ENCODE measurements around the gene DEFB128. TPM values are rescaled to one million over a fixed set of nuclear protein-coding genes. Genes with fewer than 3 reads are reported as not detected.
"Not testable (repeated sequence)": the region's sequence is repeated elsewhere in the genome, so short reads cannot be mapped to it uniquely, and the experiment has no call there.

The DEFB128 gene
- total and polyA plus RNA-seq, 9 donors, result not detected

DNA sequence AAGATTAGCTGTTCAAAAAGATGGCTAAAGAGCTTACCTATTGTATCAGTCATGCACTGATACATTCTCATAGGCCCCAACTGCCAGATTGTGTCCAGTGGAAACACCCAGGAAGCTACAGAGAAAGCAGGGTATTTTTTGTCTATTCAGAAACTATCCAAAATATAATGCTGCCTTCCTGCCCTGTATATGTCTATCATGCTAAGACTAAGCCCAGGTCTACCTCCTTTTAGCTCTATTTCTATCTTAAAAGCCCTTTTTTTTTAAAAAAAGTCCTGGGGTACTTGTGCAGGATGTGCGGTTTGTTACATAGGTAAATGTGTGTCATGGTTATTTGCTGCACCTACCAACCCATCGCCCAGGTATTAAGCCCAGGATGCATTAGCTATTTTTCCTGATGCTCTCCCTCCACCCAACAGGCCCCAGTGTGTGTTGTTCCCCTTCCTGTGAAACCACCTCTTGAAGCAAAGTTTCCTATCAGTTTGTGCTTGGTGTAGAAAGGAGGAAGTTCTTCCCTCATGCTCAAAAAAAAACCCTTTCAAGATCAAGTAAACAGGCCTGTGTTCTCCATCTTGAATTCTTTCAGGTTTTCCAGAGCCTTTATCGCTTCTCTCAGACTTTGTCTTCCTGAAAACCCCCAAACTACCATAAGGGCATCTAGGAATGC lies 38.1 kb upstream of the DEFB128 start:
- WGBS, 3 donors, result 73 to 86% (median 77%) methylated on average over 3 of the region's 3 CpGs

DNA sequence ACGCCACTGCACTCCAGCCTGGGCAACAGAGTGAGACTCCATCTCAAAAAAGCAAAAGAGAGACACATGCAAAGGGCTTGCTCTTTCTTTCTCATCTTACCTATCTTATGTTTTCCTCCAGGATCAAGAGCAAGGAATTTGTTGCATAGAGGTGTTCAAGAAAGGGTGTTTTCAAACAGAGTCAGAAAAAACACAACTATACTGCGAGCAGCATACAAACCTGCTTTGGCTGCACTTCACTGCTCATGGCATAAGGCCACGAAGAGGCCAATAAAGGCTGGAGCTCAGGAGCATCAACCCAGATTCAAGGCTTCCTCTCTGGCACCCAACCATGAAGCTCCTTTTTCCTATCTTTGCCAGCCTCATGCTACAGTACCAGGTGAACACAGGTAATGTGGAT lies 37.4 kb upstream of the DEFB128 start, which contains the start of gene DEFB129:
Gene DEFB129, plus strand, starts transcription at position 301 of the 400 bp plus-strand sequence. Its CDS starts 31 bp downstream, at position 332.
- no peaks in the 10 kb centered on the region for H3K4me1 ChIP-seq (ENCODE audit: insufficient read depth)
- H3K36me3 ChIP-seq, result no peaks in the 10 kb centered on the region
- no peak for TF ChIP-seq POLR2A (IDR thresholded peaks at IDR 0.05)
- no peak for TF ChIP-seq EP300 (IDR thresholded peaks at IDR 0.05)
- TF ChIP-seq, protein P1, sequence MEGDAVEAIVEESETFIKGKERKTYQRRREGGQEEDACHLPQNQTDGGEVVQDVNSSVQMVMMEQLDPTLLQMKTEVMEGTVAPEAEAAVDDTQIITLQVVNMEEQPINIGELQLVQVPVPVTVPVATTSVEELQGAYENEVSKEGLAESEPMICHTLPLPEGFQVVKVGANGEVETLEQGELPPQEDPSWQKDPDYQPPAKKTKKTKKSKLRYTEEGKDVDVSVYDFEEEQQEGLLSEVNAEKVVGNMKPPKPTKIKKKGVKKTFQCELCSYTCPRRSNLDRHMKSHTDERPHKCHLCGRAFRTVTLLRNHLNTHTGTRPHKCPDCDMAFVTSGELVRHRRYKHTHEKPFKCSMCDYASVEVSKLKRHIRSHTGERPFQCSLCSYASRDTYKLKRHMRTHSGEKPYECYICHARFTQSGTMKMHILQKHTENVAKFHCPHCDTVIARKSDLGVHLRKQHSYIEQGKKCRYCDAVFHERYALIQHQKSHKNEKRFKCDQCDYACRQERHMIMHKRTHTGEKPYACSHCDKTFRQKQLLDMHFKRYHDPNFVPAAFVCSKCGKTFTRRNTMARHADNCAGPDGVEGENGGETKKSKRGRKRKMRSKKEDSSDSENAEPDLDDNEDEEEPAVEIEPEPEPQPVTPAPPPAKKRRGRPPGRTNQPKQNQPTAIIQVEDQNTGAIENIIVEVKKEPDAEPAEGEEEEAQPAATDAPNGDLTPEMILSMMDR (IDR thresholded peaks at IDR 0.05), result no peak
- no peak within 1 kb of the TSS for H3K4me3 ChIP-seq
- no peak for DNase-seq
- H3K27ac ChIP-seq, result no peak within 1 kb of the TSS
- H3K9me3 ChIP-seq, result no peaks in the 10 kb centered on the region
- 72 to 75% (median 74%) methylated on average over 3 of the region's 3 CpGs for WGBS, 3 donors
- intact Hi-C loops (cut with DNase I), result no loop called here
- H3K27me3 ChIP-seq, result no peaks in the 10 kb centered on the region

More for the DNA sequence above, 38.1 kb upstream of the DEFB128 start:
- H3K27ac ChIP-seq, result no peak overlapping the region
- no peaks in the 10 kb centered on the region for H3K27me3 ChIP-seq
- H3K9me3 ChIP-seq, result no peaks in the 10 kb centered on the region
- DNase-seq, result no peak
- H3K4me1 ChIP-seq (ENCODE audit: insufficient read depth), result no peaks in the 10 kb centered on the region
- no peak overlapping the region for H3K4me3 ChIP-seq
- H3K36me3 ChIP-seq, result no peaks in the 10 kb centered on the region
- intact Hi-C loops (cut with DNase I), result no loop called here
- no peak for TF ChIP-seq EP300 (IDR thresholded peaks at IDR 0.05)
- TF ChIP-seq, protein P1 (IDR thresholded peaks at IDR 0.05), result no peak
- no peak for TF ChIP-seq POLR2A (IDR thresholded peaks at IDR 0.05)

DNA sequence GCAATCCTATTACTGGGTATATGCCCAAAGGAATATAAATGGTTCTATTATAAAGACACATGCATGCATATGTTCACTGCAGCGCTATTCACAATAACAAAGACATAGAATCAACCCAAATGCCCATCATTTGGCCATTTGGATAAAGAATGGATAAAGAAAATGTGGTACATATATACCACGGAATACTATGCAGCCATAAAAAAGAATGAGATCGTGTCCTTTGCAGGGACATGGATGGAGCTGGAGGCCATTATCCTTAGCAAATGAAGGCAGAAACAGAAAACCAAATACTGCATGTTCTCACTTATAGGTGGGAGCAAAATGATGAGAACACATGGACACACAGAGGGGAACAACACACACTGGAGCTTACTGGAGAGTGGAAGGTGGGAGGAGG lies 36.4 kb upstream of the DEFB128 start:
- WGBS, 3 donors, result 78 to 89% (median 82%) methylated on average over 3 of the region's 3 CpGs
- H3K27me3 ChIP-seq; intact Hi-C loops (cut with DNase I); H3K4me1 ChIP-seq (ENCODE audit: insufficient read depth); H3K9me3 ChIP-seq; DNase-seq; H3K27ac ChIP-seq; H3K4me3 ChIP-seq; H3K36me3 ChIP-seq: not testable (repeated sequence)

DNA sequence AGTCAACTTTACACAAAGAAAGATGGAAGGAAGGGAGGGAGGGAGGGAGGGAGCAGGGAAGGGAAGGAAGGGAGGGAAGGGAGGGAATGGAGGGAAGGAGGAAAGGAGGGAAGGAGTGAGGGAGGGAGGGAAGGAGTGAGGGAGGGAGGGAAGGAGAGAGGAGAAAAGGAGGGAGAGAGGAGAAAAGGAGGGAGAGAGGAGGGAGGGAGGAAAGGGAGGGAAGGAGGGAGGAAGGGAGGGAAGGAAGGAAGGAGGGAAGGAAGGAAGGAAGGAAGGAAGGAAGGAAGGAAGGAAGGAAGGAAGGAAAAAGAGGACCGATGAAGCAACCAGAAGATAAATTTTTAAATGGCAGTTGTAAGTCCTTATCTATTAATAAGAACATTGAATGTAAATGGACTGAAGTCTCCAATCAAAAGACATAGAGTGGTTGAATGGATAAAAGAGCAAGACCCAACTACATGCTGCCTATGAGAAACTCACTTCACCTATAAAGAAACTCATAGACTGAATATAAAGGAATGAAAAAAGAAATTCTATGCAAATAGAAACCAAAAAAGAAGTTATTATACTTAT lies 31.8 kb upstream of the DEFB128 start:
- H3K4me1 ChIP-seq (ENCODE audit: insufficient read depth), result no peaks in the 10 kb centered on the region
- H3K27ac ChIP-seq, result no peak overlapping the region
- no peaks in the 10 kb centered on the region for H3K36me3 ChIP-seq
- 64 to 73% (median 67%) methylated on average over 1 of the region's 1 CpG for WGBS, 3 donors
- H3K27me3 ChIP-seq, result no peaks in the 10 kb centered on the region
- intact Hi-C loops (cut with DNase I), result no loop called here
- DNase-seq, result no peak
- no peak overlapping the region for H3K4me3 ChIP-seq
- TF ChIP-seq, protein P1 (IDR thresholded peaks at IDR 0.05), result no peak
- TF ChIP-seq POLR2A (IDR thresholded peaks at IDR 0.05), result no peak
- TF ChIP-seq EP300 (IDR thresholded peaks at IDR 0.05), result no peak
- H3K9me3 ChIP-seq, result no peaks in the 10 kb centered on the region

All from ovary (tissue), 9 donors.